ENCODE measurements around the gene ERO1B.

DNA sequence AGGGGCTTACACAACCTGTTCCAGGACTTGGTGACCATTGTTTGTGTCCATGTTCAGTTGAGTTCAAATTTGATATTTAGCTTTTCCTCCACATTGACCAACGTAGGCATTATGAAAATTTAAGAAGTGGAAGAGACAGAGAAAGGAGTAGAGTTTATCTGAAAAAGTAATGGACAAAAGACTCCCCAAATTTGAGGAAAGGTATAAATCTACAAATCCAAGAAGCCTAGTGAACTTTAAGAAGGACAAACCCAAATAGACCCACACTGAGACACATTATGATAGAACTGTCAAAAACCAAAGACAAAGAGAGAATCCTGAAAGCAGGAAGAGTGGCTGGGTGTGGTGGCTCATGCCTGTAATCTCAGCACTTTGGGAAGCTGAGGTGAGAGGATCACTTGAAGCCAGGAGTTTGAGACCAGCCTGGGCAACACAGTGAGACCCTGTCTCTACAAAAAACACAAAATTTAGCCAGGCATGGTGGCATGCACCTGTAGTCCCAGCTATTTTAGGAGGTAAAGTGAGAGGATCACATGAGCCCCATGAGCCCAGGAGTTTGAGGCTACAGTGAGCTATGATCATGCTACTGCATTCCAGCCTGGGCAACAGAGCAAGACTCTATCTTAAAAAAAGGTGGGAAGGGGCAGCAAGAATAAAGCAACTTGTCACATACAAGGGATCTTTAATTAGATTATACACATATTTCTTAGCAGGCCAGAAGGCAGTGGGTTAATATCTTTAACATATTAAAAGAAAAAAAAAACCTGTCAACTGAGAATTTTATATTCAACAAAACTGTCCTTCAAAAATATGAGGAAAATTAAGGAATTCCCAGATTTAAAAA, 41.0 kb upstream of the ERO1B start:
- TF ChIP-seq, protein P1, sequence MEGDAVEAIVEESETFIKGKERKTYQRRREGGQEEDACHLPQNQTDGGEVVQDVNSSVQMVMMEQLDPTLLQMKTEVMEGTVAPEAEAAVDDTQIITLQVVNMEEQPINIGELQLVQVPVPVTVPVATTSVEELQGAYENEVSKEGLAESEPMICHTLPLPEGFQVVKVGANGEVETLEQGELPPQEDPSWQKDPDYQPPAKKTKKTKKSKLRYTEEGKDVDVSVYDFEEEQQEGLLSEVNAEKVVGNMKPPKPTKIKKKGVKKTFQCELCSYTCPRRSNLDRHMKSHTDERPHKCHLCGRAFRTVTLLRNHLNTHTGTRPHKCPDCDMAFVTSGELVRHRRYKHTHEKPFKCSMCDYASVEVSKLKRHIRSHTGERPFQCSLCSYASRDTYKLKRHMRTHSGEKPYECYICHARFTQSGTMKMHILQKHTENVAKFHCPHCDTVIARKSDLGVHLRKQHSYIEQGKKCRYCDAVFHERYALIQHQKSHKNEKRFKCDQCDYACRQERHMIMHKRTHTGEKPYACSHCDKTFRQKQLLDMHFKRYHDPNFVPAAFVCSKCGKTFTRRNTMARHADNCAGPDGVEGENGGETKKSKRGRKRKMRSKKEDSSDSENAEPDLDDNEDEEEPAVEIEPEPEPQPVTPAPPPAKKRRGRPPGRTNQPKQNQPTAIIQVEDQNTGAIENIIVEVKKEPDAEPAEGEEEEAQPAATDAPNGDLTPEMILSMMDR (IDR thresholded peaks at IDR 0.05) = no peak
- TF ChIP-seq POLR2A (IDR thresholded peaks at IDR 0.05) = no peak
